Stimulated activated naive CD8-positive, alpha-beta T cell treated with anti-CD3 and anti-CD28 coated beads, Interleukin-15, Interleukin-2, amounts not matched to agents 100 ng/mL and 50 ng/mL, for 24 hours (primary cell): ENCODE data around the gene LPP.

Experiments used
- H3K27ac Mint-ChIP-seq: one replicate; pipeline ENCODE4 v1.8.0; 2021; ENCODE audit warnings: mild to moderate bottlenecking, mixed read lengths
- H3K27me3 Mint-ChIP-seq: one replicate; pipeline ENCODE4 v1.8.0; 2021; ENCODE audit warnings: mixed read lengths
- H3K36me3 Mint-ChIP-seq: one replicate; pipeline ENCODE4 v1.8.0; 2021; ENCODE audit warnings: low read depth, mixed read lengths
- H3K4me1 Mint-ChIP-seq: one replicate; pipeline ENCODE4 v1.8.0; 2021; ENCODE audit warnings: low read depth, mixed read lengths
- H3K4me3 Mint-ChIP-seq: one replicate; pipeline ENCODE4 v1.8.0; 2021; ENCODE audit warnings: mild to moderate bottlenecking, mixed read lengths
- H3K9me3 Mint-ChIP-seq: one replicate; pipeline ENCODE4 v1.8.0; 2021; ENCODE audit warnings: mixed read lengths

Gene LPP

GRCh38 chr3:188916934-188917401 is 763.0 kb downstream of the LPP start:
- Mint-ChIP-seq H3K9me3 (peaks cover 3% of the 10 kb centered on the region), H3K4me1 (peaks cover 50% of the 10 kb centered on the region), H3K4me3 (peak overlapping the region; percentile 31), H3K27ac (peak overlapping the region; percentile 84), H3K36me3 (no peaks in the 10 kb centered on the region), H3K27me3 (no peaks in the 10 kb centered on the region)

GRCh38 chr3:188918093-188918492 is 764.1 kb downstream of the LPP start:
- Mint-ChIP-seq H3K36me3 (no peaks in the 10 kb centered on the region), H3K4me3 (no peak overlapping the region), H3K4me1 (peaks cover 47% of the 10 kb centered on the region), H3K27ac (peak overlapping the region; percentile 84), H3K27me3 (no peaks in the 10 kb centered on the region), H3K9me3 (peaks cover 3% of the 10 kb centered on the region)

- Mint-ChIP-seq H3K9me3 (peaks cover 3% of the 10 kb centered on the region), H3K27ac (no peak overlapping the region), H3K36me3 (no peaks in the 10 kb centered on the region), H3K4me3 (no peak overlapping the region), H3K4me1 (no peaks in the 10 kb centered on the region), H3K27me3 (no peaks in the 10 kb centered on the region)
These were observed 769.7 kb downstream of the LPP start for GRCh38 chr3:188923671-188924070.

GRCh38 chr3:188925376-188925775 is 771.4 kb downstream of the LPP start:
- Mint-ChIP-seq H3K4me3 (no peak overlapping the region), H3K27ac (no peak overlapping the region), H3K4me1 (no peaks in the 10 kb centered on the region), H3K9me3 (no peaks in the 10 kb centered on the region), H3K27me3 (no peaks in the 10 kb centered on the region), H3K36me3 (no peaks in the 10 kb centered on the region)

GRCh38 chr3:188926111-188926510 is 772.2 kb downstream of the LPP start:
- H3K27me3 Mint-ChIP-seq = no peaks in the 10 kb centered on the region
- no peaks in the 10 kb centered on the region for H3K9me3 Mint-ChIP-seq
- H3K27ac Mint-ChIP-seq = no peak overlapping the region
- no peaks in the 10 kb centered on the region for H3K36me3 Mint-ChIP-seq
- no peak overlapping the region for H3K4me3 Mint-ChIP-seq
- no peaks in the 10 kb centered on the region for H3K4me1 Mint-ChIP-seq

- Mint-ChIP-seq H3K4me3 (no peak overlapping the region), H3K9me3 (no peaks in the 10 kb centered on the region), H3K36me3 (no peaks in the 10 kb centered on the region), H3K4me1 (no peaks in the 10 kb centered on the region), H3K27ac (no peak overlapping the region), H3K27me3 (no peaks in the 10 kb centered on the region)
These were observed 773.0 kb downstream of the LPP start for GRCh38 chr3:188926741-188927511.

GRCh38 chr3:188927971-188928370 is 774.0 kb downstream of the LPP start:
- no peak overlapping the region for H3K27ac Mint-ChIP-seq
- H3K36me3 Mint-ChIP-seq = no peaks in the 10 kb centered on the region
- H3K4me1 Mint-ChIP-seq = no peaks in the 10 kb centered on the region
- no peak overlapping the region for H3K4me3 Mint-ChIP-seq
- no peaks in the 10 kb centered on the region for H3K27me3 Mint-ChIP-seq
- H3K9me3 Mint-ChIP-seq = no peaks in the 10 kb centered on the region

- no peaks in the 10 kb centered on the region for H3K36me3 Mint-ChIP-seq
- no peaks in the 10 kb centered on the region for H3K4me1 Mint-ChIP-seq
- no peaks in the 10 kb centered on the region for H3K27me3 Mint-ChIP-seq
- H3K27ac Mint-ChIP-seq = no peak overlapping the region
- H3K9me3 Mint-ChIP-seq = no peaks in the 10 kb centered on the region
- H3K4me3 Mint-ChIP-seq = no peak overlapping the region
These were observed 775.2 kb downstream of the LPP start for GRCh38 chr3:188929137-188929536.

- Mint-ChIP-seq H3K9me3 (no peaks in the 10 kb centered on the region), H3K4me3 (no peak overlapping the region), H3K27me3 (no peaks in the 10 kb centered on the region), H3K4me1 (no peaks in the 10 kb centered on the region), H3K36me3 (no peaks in the 10 kb centered on the region), H3K27ac (no peak overlapping the region)
These were observed 777.1 kb downstream of the LPP start for GRCh38 chr3:188931036-188931435.

- no peaks in the 10 kb centered on the region for H3K36me3 Mint-ChIP-seq
- no peaks in the 10 kb centered on the region for H3K27me3 Mint-ChIP-seq
- H3K4me1 Mint-ChIP-seq = no peaks in the 10 kb centered on the region
- H3K9me3 Mint-ChIP-seq = no peaks in the 10 kb centered on the region
- H3K27ac Mint-ChIP-seq = no peak overlapping the region
- no peak overlapping the region for H3K4me3 Mint-ChIP-seq
These were observed 777.6 kb downstream of the LPP start for GRCh38 chr3:188931531-188931930.

GRCh38 chr3:188934989-188935388 is 781.0 kb downstream of the LPP start:
- no peaks in the 10 kb centered on the region for H3K4me1 Mint-ChIP-seq
- H3K36me3 Mint-ChIP-seq = no peaks in the 10 kb centered on the region
- no peak overlapping the region for H3K27ac Mint-ChIP-seq
- H3K9me3 Mint-ChIP-seq = no peaks in the 10 kb centered on the region
- no peak overlapping the region for H3K4me3 Mint-ChIP-seq
- H3K27me3 Mint-ChIP-seq = no peaks in the 10 kb centered on the region

- H3K9me3 Mint-ChIP-seq = no peaks in the 10 kb centered on the region
- H3K27me3 Mint-ChIP-seq = no peaks in the 10 kb centered on the region
- no peaks in the 10 kb centered on the region for H3K4me1 Mint-ChIP-seq
- H3K36me3 Mint-ChIP-seq = no peaks in the 10 kb centered on the region
- H3K4me3 Mint-ChIP-seq = no peak overlapping the region
- H3K27ac Mint-ChIP-seq = no peak overlapping the region
These were observed 782.7 kb downstream of the LPP start for GRCh38 chr3:188936597-188937107.

GRCh38 chr3:188937389-188937788 is 783.4 kb downstream of the LPP start:
- Mint-ChIP-seq H3K36me3 (no peaks in the 10 kb centered on the region), H3K27ac (no peak overlapping the region), H3K9me3 (no peaks in the 10 kb centered on the region), H3K27me3 (no peaks in the 10 kb centered on the region), H3K4me1 (no peaks in the 10 kb centered on the region), H3K4me3 (no peak overlapping the region)

GRCh38 chr3:188938999-188939398 is 785.0 kb downstream of the LPP start:
- Mint-ChIP-seq H3K9me3 (peaks cover 5% of the 10 kb centered on the region), H3K27ac (no peak overlapping the region), H3K4me3 (no peak overlapping the region), H3K36me3 (no peaks in the 10 kb centered on the region), H3K27me3 (no peaks in the 10 kb centered on the region), H3K4me1 (no peaks in the 10 kb centered on the region)

GRCh38 chr3:188939814-188940572 is 786.0 kb downstream of the LPP start:
- Mint-ChIP-seq H3K9me3 (peaks cover 5% of the 10 kb centered on the region), H3K4me1 (no peaks in the 10 kb centered on the region), H3K27me3 (peaks cover under 1% of the 10 kb centered on the region)

More at GRCh38 chr3:188939814-188940572, 786.0 kb downstream of the LPP start:
- Mint-ChIP-seq H3K27ac (no peak overlapping the region), H3K4me3 (no peak overlapping the region), H3K36me3 (no peaks in the 10 kb centered on the region)
